DOHH2 (cell line): ENCODE results near the gene MSRB3.

Source experiments
- H3F3A ChIP-seq: fragments of 200-600 bp; sonication (generic), shearing (Covaris generic); 2 replicates; pipeline ENCODE4 v1.6.0; 2016; ENCODE audit warnings: antibody characterized with exemption, mild to moderate bottlenecking; ENCODE audit not compliant: control insufficient read depth, insufficient read depth
- H3K27ac ChIP-seq: fragments of 200-600 bp; sonication (generic); 2 replicates; pipeline ENCODE4 v1.5.1; 2014; ENCODE audit warnings: low read depth, mild to moderate bottlenecking, low read length, moderate library complexity
- H3K27me3 ChIP-seq: fragments of 200-600 bp; sonication (generic); 2 replicates; pipeline ENCODE4 v1.6.1; 2014; ENCODE audit warnings: mild to moderate bottlenecking, low read length, mixed read lengths; ENCODE audit not compliant: control insufficient read depth
- H3K36me3 ChIP-seq: fragments of 200-600 bp; sonication (generic); 2 replicates; pipeline ENCODE4 v1.6.1; 2014; ENCODE audit warnings: mild to moderate bottlenecking, low read length, moderate library complexity, mixed read lengths; ENCODE audit not compliant: control insufficient read depth
- H3K4me1 ChIP-seq: fragments of 200-600 bp; sonication (generic); 2 replicates; pipeline ENCODE4 v1.6.1; 2014; ENCODE audit warnings: mild to moderate bottlenecking, low read length, mixed read lengths; ENCODE audit not compliant: control insufficient read depth
- H3K4me2 ChIP-seq: fragments of 200-600 bp; sonication (generic); 2 replicates; pipeline ENCODE4 v1.6.0; 2014; ENCODE audit warnings: mild to moderate bottlenecking, low read length, moderate library complexity
- H3K4me3 ChIP-seq: fragments of 200-600 bp; sonication (generic); 2 replicates; pipeline ENCODE4 v1.5.1; 2014; ENCODE audit warnings: mild to moderate bottlenecking, low read length, mixed read lengths
- H3K79me2 ChIP-seq: fragments of 200-600 bp; sonication (generic); 2 replicates; pipeline ENCODE4 v1.6.1; 2014; ENCODE audit warnings: mild to moderate bottlenecking, low read length, mixed read lengths; ENCODE audit not compliant: control insufficient read depth
- H3K9me2 ChIP-seq: fragments of 200-600 bp; sonication (generic); replicated peaks from 2 replicates; pipeline ENCODE4 v1.6.1; 2014; ENCODE audit warnings: mild to moderate bottlenecking, low read length, mixed read lengths; ENCODE audit not compliant: control insufficient read depth
- H3K9me3 ChIP-seq: fragments of 200-600 bp; sonication (generic); 2 replicates; pipeline ENCODE4 v1.6.1; 2014; ENCODE audit warnings: antibody characterized with exemption, low read length, mixed read lengths; ENCODE audit not compliant: control insufficient read depth, insufficient read depth
- H4K20me1 ChIP-seq: fragments of 200-600 bp; sonication (generic); 2 replicates; pipeline ENCODE4 v1.6.0; 2014; ENCODE audit warnings: low read depth, mild to moderate bottlenecking, antibody characterized with exemption, low read length, moderate library complexity; ENCODE audit not compliant: control insufficient read depth, insufficient read depth
- CTCF ChIP-seq: fragments of 200-600 bp; sonication (generic); IDR thresholded peaks from one replicate; pipeline ENCODE4 v1.5.1; 2014; ENCODE audit warnings: antibody characterized with exemption, mild to moderate bottlenecking, low read depth, low read length; ENCODE audit not compliant: poor library complexity, severe bottlenecking
- EZH2phosphoT487 ChIP-seq: fragments of 200-600 bp; sonication (generic); IDR thresholded peaks from 2 replicates; pipeline ENCODE4 v1.6.1; 2017; ENCODE audit warnings: borderline replicate concordance, mild to moderate bottlenecking, antibody characterized with exemption, low read length, moderate library complexity, mixed read lengths

Gene MSRB3

DNA sequence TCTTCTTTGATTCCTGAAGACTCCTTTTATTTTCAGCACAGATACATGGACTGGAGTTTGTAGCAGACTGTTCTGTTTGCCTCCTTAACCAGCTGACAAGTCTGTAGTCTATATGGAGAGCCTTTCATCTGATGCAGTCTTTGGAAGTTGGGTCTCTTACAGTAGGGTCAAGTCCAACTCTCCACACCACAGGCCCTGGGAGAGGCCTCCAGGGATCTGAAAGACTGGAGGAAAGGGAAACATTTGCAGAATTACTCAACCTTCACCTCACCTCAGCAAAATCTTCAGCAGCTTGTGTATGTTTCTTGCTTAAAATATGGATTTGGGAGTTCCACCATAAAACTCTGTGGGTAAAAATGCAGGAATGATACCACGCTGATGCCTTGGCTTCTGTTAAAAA, 188.4 kb downstream of the MSRB3 start:
- Histone ChIP-seq H3K36me3 (no peaks in the 10 kb centered on the region), H3F3A (no peaks in the 10 kb centered on the region), H3K27ac (no peak overlapping the region), H3K9me3 (no peaks in the 10 kb centered on the region), H3K4me2 (no peak overlapping the region), H3K79me2 (no peaks in the 10 kb centered on the region), H4K20me1 (no peaks in the 10 kb centered on the region), H3K27me3 (no peaks in the 10 kb centered on the region), H3K9me2 (no peaks in the 10 kb centered on the region), H3K4me3 (no peak overlapping the region), H3K4me1 (no peaks in the 10 kb centered on the region)
- TF ChIP-seq EZH2phosphoT487 (no peak), CTCF (no peak)

DNA sequence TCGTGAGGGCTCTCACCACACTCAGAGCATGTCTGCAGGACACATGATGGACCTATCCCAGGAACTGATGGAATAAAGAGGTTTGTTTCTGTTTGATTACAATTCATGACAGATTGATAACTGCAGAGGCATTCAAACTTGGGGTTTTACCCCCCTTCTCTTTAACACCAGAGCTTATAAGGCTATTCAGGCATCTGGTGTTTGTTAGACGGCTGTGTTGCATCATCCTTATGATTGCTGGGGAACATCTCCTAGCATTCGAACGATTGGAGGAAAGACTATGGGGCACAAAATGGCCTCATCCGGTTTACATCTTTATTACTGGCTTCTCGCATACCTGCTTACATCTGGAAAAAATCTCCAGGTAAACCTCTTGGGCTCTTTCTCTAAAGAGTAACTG, 191.8 kb downstream of the MSRB3 start:
- TF ChIP-seq EZH2phosphoT487 (no peak), CTCF (no peak)
- no peaks in the 10 kb centered on the region for H3K27me3 ChIP-seq
- no peaks in the 10 kb centered on the region for H3K9me2 ChIP-seq
- H3K79me2 ChIP-seq = no peaks in the 10 kb centered on the region
- H3F3A ChIP-seq = no peaks in the 10 kb centered on the region
- H3K27ac ChIP-seq = no peak overlapping the region
- no peaks in the 10 kb centered on the region for H4K20me1 ChIP-seq
- no peak overlapping the region for H3K4me2 ChIP-seq
- no peaks in the 10 kb centered on the region for H3K36me3 ChIP-seq
- H3K4me3 ChIP-seq = no peak overlapping the region
- H3K9me3 ChIP-seq = no peaks in the 10 kb centered on the region
- H3K4me1 ChIP-seq = no peaks in the 10 kb centered on the region

- no peaks in the 10 kb centered on the region for H3F3A ChIP-seq
- H3K9me2 ChIP-seq = no peaks in the 10 kb centered on the region
- H3K27me3 ChIP-seq = no peaks in the 10 kb centered on the region
- H3K9me3 ChIP-seq = no peaks in the 10 kb centered on the region
- no peak for TF ChIP-seq CTCF
- TF ChIP-seq EZH2phosphoT487 = no peak
- H3K4me3 ChIP-seq = no peak overlapping the region
- H3K79me2 ChIP-seq = no peaks in the 10 kb centered on the region
- no peaks in the 10 kb centered on the region for H3K36me3 ChIP-seq
- H3K4me2 ChIP-seq = no peak overlapping the region
- no peaks in the 10 kb centered on the region for H4K20me1 ChIP-seq
- no peaks in the 10 kb centered on the region for H3K4me1 ChIP-seq
- no peak overlapping the region for H3K27ac ChIP-seq
Observed at GRCh38 chr12:65472079-65472478, 193.6 kb downstream of the MSRB3 start.

- Histone ChIP-seq H3K9me2 (no peaks in the 10 kb centered on the region), H3K9me3 (no peaks in the 10 kb centered on the region), H3K27me3 (no peaks in the 10 kb centered on the region), H3K36me3 (no peaks in the 10 kb centered on the region), H3K4me3 (no peak overlapping the region), H3K79me2 (no peaks in the 10 kb centered on the region), H3K4me1 (no peaks in the 10 kb centered on the region), H3K27ac (no peak overlapping the region), H3K4me2 (no peak overlapping the region), H4K20me1 (no peaks in the 10 kb centered on the region), H3F3A (no peaks in the 10 kb centered on the region)
- TF ChIP-seq EZH2phosphoT487 (no peak), CTCF (no peak)
Observed at GRCh38 chr12:65474831-65475230, 196.3 kb downstream of the MSRB3 start.
